HEK293 (cell line): ENCODE measurements around the gene ZCCHC24.
A peak's percentile ranks its signal among the peaks of the same experiment; 100 is the strongest.

Experiments used
- CTCF ChIA-PET: fragments of 350-600 bp; formaldehyde crosslinking; extraction: SDS; loops from one replicate; lab custom pipeline; 2021; ENCODE audit warnings: antibody characterized with exemption; lab: Yijun Ruan, JAX
- POLR2A ChIA-PET: fragments of 300-600 bp; formaldehyde crosslinking; extraction: SDS; loops from one replicate; lab custom pipeline; 2020; ENCODE audit warnings: antibody characterized with exemption, inconsistent platforms; lab: Yijun Ruan, JAX
- H3K27ac ChIP-seq: fragments of 200-500 bp; sonication (Bioruptor generic); 2 replicates; pipeline ENCODE4 v1.5.1; 2014; ENCODE audit warnings: low read depth, low read length, control low read depth, inconsistent platforms; ENCODE audit errors: extremely low read depth
- H3K36me3 ChIP-seq, 2 experiments: fragments of 200-500 bp in 1 of 2; sonication (Bioruptor generic) in 1 of 2; 1 replicate in 1 of 2; 2 replicates in 1 of 2; pipeline ENCODE4 v1.5.1; 2014 to 2017; ENCODE audit warnings: inconsistent platforms in 2 of 2, low read length in 2 of 2; ENCODE audit not compliant: control insufficient read depth in 2 of 2, insufficient read depth in 1 of 2
- H3K4me1 ChIP-seq: fragments of 200-500 bp; sonication (Bioruptor generic); 2 replicates; pipeline ENCODE4 v1.5.1; 2014; ENCODE audit warnings: mild to moderate bottlenecking, low read length, inconsistent platforms; ENCODE audit not compliant: control insufficient read depth, insufficient read depth
- H3K4me3 ChIP-seq: 2 replicates; pipeline ENCODE4 v1.5.1; 2011; ENCODE audit warnings: low read depth, mild to moderate bottlenecking, control low read depth, low read length, moderate library complexity
- H3K9me3 ChIP-seq: fragments of 200-500 bp; sonication (Bioruptor generic); 2 replicates; pipeline ENCODE4 v1.5.1; 2014; ENCODE audit warnings: low read depth, low read length, inconsistent platforms; ENCODE audit not compliant: control insufficient read depth, insufficient read depth
- FEZF1 ChIP-seq: fragments of 450-650 bp; formaldehyde crosslinking; IDR thresholded peaks from 2 replicates; pipeline ENCODE4 v1.5.1; 2016; ENCODE audit warnings: missing biosample characterization, missing genetic modification characterization
- INSM2 ChIP-seq: fragments of 450-650 bp; formaldehyde crosslinking; IDR thresholded peaks from 2 replicates; pipeline ENCODE4 v1.5.1; 2016; ENCODE audit warnings: missing biosample characterization, missing genetic modification characterization
- KLF17 ChIP-seq: fragments of 450-650 bp; formaldehyde crosslinking; IDR thresholded peaks from 2 replicates; pipeline ENCODE4 v1.5.1; 2016; ENCODE audit warnings: missing biosample characterization, missing genetic modification characterization
- SCRT2 ChIP-seq: fragments of 450-650 bp; formaldehyde crosslinking; IDR thresholded peaks from 2 replicates; pipeline ENCODE4 v1.5.1; 2016; ENCODE audit warnings: missing biosample characterization, missing genetic modification characterization
- ZBTB49 ChIP-seq: fragments of 450-650 bp; formaldehyde crosslinking; IDR thresholded peaks from 2 replicates; pipeline ENCODE4 v1.5.1; 2016; ENCODE audit warnings: missing biosample characterization, missing genetic modification characterization, low read depth
- ZFP41 ChIP-seq: fragments of 450-650 bp; formaldehyde crosslinking; IDR thresholded peaks from 2 replicates; pipeline ENCODE4 v1.5.1; 2016; ENCODE audit warnings: missing biosample characterization, missing genetic modification characterization, borderline replicate concordance
- ZNF169 ChIP-seq: fragments of 450-650 bp; formaldehyde crosslinking; IDR thresholded peaks from 2 replicates; pipeline ENCODE4 v1.5.1; 2016; ENCODE audit warnings: missing biosample characterization, missing genetic modification characterization
- ZNF239 ChIP-seq: fragments of 450-650 bp; formaldehyde crosslinking; IDR thresholded peaks from 2 replicates; pipeline ENCODE4 v1.5.1; 2016; ENCODE audit warnings: missing biosample characterization, missing genetic modification characterization
- ZNF560 ChIP-seq: fragments of 450-650 bp; formaldehyde crosslinking; IDR thresholded peaks from 2 replicates; pipeline ENCODE4 v1.5.1; 2017; ENCODE audit warnings: missing biosample characterization, missing genetic modification characterization, borderline replicate concordance
- ZNF623 ChIP-seq: fragments of 450-650 bp; formaldehyde crosslinking; IDR thresholded peaks from 2 replicates; pipeline ENCODE4 v1.5.1; 2016; ENCODE audit warnings: missing biosample characterization, missing genetic modification characterization
- ZNF658 ChIP-seq: fragments of 450-650 bp; formaldehyde crosslinking; IDR thresholded peaks from 2 replicates; pipeline ENCODE4; 2016; ENCODE audit warnings: missing biosample characterization, missing genetic modification characterization
- ZNF776 ChIP-seq: fragments of 450-650 bp; formaldehyde crosslinking; IDR thresholded peaks from 2 replicates; pipeline ENCODE4 v1.5.0; 2017; ENCODE audit warnings: missing biosample characterization, missing genetic modification characterization, borderline replicate concordance
- TF ChIP-seq, protein P1 (sequence below): fragments of 450-650 bp; formaldehyde crosslinking; IDR thresholded peaks from 2 replicates; pipeline ENCODE4 v1.5.1; 2016; ENCODE audit warnings: missing biosample characterization, missing genetic modification characterization

The ZCCHC24 gene

DNA sequence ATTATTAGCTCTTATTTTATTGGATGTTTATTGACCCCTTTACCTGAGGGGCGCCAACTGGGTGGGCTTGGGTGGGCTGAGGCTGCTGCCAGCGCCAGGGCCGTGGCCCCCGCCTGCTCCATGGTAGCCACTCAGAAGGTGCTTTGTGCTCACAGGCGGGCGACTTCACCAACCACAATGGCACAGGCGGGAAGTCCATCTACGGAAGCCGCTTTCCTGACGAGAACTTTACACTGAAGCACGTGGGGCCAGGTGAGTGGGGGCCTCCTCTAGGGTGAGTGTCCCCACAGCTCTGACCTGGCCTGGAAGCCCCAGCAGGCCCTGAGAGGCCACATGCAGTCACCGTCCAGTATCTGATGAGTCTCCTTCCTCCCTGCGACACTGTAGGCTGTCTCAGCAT lies 94.1 kb downstream of the ZCCHC24 start (continued):
- TF ChIP-seq ZNF169 (tag by site-specific recombination) (no peak), ZNF239 (tag by site-specific recombination) (no peak), FEZF1 (tag by site-specific recombination) (no peak), INSM2 (no peak), KLF17 (tag by site-specific recombination) (no peak), ZBTB49 (no peak), ZNF623 (tag by site-specific recombination) (no peak), ZNF776 (no peak)
- TF ChIP-seq, protein P1, sequence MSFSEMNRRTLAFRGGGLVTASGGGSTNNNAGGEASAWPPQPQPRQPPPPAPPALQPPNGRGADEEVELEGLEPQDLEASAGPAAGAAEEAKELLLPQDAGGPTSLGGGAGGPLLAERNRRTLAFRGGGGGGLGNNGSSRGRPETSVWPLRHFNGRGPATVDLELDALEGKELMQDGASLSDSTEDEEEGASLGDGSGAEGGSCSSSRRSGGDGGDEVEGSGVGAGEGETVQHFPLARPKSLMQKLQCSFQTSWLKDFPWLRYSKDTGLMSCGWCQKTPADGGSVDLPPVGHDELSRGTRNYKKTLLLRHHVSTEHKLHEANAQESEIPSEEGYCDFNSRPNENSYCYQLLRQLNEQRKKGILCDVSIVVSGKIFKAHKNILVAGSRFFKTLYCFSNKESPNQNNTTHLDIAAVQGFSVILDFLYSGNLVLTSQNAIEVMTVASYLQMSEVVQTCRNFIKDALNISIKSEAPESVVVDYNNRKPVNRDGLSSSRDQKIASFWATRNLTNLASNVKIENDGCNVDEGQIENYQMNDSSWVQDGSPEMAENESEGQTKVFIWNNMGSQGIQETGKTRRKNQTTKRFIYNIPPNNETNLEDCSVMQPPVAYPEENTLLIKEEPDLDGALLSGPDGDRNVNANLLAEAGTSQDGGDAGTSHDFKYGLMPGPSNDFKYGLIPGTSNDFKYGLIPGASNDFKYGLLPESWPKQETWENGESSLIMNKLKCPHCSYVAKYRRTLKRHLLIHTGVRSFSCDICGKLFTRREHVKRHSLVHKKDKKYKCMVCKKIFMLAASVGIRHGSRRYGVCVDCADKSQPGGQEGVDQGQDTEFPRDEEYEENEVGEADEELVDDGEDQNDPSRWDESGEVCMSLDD (tag by site-specific recombination) = no peak

GRCh38 chr10:79350407-79351154 lies 94.8 kb downstream of the ZCCHC24 start:
- H3K27ac ChIP-seq = no peak overlapping the region
- peaks cover 7 to 73% of the 10 kb centered on the region in 2 experiments for H3K36me3 ChIP-seq

GRCh38 chr10:79349766-79350406 lies 95.5 kb downstream of the ZCCHC24 start:
- peaks cover 2 to 66% of the 10 kb centered on the region in 2 experiments for H3K36me3 ChIP-seq
- H3K4me3 ChIP-seq = no peak overlapping the region
- H3K27ac ChIP-seq = no peak overlapping the region
- H3K9me3 ChIP-seq = no peaks in the 10 kb centered on the region
- TF ChIP-seq ZFP41 (tag by site-specific recombination) = no peak
- TF ChIP-seq ZNF560 (tag by site-specific recombination) = no peak
- TF ChIP-seq ZNF776 = no peak
- ChIA-PET CTCF (no interaction called here), POLR2A (interaction anchor here (2.4 kb wide), 1 partner anchor 16 kb away, joined by 12 read pairs; no protein-coding TSS in a partner anchor)
- no peaks in the 10 kb centered on the region for H3K4me1 ChIP-seq

More at GRCh38 chr10:79350407-79351154, 94.8 kb downstream of the ZCCHC24 start:
- no peak overlapping the region for H3K4me3 ChIP-seq
- ChIA-PET POLR2A (interaction anchor here (1.4 kb wide), 1 partner anchor 10 kb away, joined by 5 read pairs; no protein-coding TSS in a partner anchor), CTCF (interaction anchor here (0.7 kb wide), 1 partner anchor 12 kb away, joined by 3 read pairs; no protein-coding TSS in a partner anchor)
- no peaks in the 10 kb centered on the region for H3K4me1 ChIP-seq
- TF ChIP-seq ZNF658 (tag by site-specific recombination) (no peak), SCRT2 (tag by site-specific recombination) (peak; percentile 38; the same call in 1 of the 2 replicates)
- no peaks in the 10 kb centered on the region for H3K9me3 ChIP-seq
